HG03520 (cell line): ENCODE results near the gene TYW1.
"Not testable (repeated sequence)": the region's sequence is repeated elsewhere in the genome, so short reads cannot be mapped to it uniquely, and the experiment has no call there.

Experiments
- ATAC-seq: cut with Tn5 transposase; IDR thresholded peaks from one replicate; pipeline ENCODE4 v1.9.1; 2021; ENCODE audit warnings: mild to moderate bottlenecking, moderate library complexity; ENCODE audit not compliant: unreplicated experiment

TYW1 gene

DNA sequence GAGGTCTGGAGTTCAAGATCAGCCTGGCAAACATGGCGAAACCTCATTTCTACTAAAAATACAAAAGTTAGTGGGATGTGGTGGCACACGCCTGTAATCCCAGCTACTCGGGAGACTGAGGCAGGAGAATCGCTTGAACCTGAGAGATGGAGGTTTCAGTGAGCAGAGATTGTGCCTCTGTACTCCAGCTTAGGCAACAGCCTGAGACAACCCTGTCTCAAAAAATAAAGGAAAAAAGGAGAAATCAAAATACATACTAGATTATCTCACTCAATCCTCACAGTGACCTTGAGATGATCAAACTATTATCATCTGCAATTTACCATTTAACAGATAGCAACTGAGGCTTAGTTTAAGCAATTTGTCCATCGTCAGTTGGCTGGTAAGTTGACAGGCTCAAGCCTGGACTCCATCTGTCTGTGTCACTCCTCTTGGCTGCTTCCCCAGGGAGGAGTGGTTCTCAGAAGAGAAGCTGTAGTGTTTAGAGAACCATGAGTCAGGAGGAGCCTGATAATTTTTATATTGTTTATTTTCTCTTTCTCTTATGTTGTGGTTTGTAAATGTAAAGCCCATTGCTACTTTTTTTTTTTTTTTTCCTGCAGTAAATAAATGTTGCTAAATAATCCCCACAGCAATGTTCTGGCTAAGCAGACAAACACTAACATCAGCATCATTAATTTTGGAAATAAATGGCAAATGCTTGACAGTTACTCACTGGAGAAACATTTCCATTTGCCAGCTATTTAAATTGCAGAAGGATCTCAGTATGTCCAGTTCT, 46.3 kb downstream of the TYW1 start:
- not testable (repeated sequence) for ATAC-seq

DNA sequence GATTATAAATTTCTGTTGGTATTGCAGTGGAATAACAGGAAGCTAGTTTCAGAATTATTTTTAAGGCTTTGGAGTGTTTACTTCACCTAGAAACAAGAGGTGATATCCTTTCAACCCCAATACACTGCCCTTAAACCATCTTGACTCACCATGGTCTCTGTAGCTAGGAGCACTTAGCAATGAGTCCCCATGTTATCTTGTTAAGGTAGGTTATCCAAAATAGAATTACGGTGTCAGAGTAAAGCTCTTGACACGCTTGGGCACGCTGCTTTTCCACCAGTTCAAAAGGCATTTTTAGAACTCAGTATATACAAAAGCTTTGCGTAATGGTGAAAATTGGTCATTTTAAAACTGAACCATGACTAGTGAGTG, 46.9 kb downstream of the TYW1 start:
- not testable (repeated sequence) for ATAC-seq

DNA sequence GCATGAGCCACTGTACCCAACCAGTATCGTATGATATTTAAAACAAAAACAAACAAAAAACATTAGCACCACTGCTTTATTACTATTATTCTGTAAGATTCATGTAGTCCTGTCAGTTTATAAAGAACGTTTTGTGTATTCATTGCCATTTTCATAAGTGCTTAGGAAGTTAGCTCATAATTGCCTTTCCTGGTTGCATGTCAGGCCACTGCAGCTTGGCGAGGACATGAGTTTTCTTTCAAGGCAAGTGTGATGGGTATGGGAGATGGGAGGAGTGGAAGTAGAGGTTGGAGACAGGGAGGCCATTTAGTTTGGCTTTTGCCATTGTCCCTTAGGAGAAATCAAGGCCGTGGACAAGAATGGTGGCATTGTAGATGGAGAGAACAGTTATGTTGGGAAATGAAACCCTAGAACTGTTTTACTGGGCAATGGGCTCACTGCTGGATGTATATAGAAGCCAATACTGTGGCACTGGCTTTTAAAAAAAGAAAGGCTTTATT, 48.9 kb downstream of the TYW1 start:
- ATAC-seq, result no peak

DNA sequence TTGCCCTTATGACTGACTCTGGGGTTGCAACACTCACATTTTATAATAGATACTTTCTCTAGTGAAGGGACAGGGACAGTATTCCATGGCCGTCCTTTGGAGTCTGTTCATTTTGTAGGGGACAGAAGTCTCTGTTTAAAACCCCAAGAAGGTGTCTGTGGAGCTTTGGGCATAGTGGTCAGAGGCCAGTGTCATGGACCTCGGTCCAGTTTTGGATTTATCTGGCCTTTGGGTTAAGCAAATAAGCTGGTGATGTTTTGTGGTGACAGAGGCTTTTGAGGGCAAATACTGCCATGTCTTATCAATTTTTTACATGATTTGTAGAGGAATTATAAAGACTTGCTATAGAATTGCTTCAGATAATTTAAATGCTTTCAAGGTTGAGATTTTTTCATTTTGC, 50.2 kb downstream of the TYW1 start:
- ATAC-seq, result not testable (repeated sequence)

DNA sequence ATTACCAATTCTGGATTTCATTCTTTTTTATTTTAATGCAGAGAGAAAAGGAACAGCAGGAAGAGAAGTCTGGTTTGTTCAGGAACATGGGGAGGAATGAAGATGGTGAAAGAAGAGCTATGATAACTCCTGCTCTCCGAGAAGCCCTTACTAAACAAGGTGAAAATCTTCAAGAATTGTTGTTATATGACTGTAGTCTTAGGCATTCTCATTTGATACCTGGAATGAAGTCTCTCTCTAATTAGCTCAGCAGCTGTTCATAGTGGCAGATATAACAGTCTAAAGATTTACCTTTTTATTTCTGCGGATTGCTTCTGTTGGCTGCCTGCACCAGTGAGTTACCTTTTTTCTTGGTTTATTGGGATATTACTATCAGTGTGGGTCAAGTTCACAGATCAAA, 53.3 kb downstream of the TYW1 start:
- not testable (repeated sequence) for ATAC-seq

DNA sequence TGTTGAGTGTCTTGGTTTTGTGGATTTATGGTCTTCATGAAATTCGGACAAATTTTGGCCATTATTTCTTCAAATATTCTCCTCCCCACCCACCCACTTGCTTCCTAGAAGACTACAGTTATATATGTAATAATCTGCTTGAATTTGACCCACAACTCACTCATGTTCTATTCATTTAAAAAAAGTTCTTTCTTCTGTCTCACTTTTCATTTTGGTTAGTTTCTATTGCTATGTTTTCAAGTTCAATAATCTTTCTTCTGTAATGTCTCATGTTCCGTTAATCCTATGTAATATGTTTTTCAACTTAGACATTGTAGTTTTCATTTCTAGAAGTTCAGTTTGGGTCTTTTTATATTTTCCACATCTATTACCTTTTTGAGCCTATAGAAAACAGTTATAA, 55.5 kb downstream of the TYW1 start:
- ATAC-seq, result not testable (repeated sequence)

DNA sequence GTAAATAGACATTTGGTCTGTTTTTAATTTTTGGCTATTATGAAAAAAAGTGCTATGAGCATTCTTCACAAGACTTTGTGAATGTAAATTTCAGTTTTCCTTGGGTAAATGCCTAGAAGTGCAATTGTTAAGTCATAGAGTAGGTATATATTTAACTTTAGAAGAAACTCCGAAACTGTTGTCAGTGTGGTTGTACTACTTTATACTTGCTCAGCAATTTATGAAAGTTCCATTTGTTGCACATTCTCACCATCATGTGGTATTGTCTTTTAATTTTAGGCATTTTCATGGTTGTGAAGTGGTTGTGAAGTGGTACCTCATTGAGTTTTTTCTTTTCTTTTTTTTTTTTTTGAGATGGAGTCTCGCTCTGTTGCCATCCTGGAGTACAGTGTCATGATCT, 60.0 kb downstream of the TYW1 start:
- ATAC-seq, result no peak

DNA sequence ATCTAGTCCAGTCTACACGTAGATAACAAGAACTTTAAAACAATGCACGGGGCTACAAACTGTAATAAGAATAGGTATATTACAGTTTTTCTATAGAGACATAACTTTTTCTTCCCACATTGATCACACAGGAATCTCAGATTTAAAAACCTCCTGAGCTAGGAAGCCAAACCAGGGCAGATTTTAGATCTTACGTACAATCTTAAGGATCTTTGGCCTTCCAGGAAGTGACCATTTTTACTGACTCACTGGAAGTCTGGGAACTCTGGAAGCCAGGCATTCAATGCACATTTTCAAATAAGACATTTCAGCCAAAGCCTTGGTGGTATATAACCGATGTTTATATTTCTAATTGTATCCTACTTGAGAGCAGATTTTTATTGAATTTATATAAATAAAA, 64.7 kb downstream of the TYW1 start:
- not testable (repeated sequence) for ATAC-seq

DNA sequence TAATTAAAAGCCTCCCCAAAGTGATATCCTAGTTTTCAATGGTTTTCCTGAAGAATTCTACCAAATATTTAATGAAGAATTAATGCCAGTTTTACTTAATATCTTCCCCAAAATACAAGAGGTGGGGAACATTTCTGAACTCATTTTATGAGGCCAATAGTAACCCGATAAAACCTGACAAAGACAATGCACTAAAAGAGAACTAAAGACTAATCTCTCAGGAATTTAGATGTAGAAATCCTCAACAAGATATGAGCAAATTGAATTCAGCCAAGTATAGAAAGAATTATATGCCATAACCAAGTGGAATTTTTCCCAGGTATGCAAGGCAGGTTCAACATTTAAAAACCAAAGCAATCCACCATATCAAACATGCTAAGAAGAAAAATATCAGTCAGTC, 66.2 kb downstream of the TYW1 start:
- not testable (repeated sequence) for ATAC-seq

DNA sequence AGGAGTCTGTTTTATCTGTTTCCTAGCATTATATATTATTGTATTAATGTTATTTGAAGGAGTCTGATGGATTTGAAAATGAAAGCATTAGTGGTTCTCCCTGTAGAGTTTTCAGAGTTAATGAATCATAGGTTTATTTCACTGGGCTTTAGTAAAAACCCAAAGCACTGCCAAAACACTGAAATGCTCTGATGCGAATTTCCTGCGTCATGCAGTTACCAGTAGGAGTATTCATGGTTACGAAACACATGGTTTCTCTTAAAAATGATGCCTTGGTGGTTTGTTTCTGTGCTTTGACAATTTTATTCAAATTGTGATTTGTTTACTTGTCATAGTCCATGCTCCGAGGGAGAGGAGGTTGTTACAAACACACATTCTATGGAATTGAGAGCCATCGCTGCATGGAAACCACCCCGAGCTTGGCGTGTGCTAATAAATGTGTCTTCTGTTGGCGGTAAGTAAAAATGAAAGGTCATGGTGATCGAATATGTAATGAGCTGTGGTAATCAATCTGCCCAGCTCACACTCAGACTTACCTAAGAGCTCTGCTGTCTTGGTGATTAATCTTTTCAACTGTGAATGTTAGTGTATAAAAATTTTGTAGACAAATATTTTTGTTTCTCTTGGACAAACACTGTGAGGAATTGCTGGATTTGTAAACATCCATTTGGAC, 70.5 kb downstream of the TYW1 start:
- ATAC-seq, result not testable (repeated sequence)

DNA sequence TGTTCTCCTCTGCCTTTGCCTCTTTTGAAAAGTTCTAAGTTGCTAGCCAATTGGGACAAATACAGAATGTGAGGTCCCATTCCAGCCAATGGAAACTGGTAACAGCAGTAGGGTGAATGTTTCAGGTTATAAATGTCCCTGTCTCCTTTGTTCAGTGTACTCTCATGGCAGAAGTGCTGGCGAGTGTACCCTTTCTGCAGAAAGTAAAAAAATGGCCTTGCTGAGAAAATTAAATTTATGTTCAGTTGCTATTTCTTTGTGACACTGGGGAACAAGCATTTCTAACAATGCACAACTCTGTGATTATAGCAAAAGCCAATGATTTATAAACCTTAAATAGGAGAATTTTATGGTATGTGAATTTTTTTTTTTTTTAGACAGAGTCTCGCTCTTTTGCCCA, 79.5 kb downstream of the TYW1 start:
- ATAC-seq, result not testable (repeated sequence)

DNA sequence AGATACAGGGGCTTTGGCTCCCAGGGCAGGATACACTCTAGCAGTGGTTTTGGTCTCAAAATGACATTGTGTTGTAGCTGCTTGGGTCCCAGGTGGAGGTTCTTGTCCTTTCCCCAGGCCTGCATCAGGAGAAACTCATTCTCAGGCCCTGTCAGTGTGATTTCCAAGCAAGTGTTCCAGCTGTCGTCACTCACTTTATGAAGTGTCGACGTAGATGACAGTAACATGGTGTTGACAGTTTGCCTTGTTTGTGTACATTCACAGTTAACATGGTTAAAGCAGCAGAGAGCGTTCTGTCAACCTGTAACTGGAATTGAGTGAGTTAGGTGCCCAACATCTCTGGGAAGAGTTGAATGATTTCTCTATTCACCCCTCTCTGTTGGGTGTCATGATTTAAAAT, 86.2 kb downstream of the TYW1 start:
- not testable (repeated sequence) for ATAC-seq

DNA sequence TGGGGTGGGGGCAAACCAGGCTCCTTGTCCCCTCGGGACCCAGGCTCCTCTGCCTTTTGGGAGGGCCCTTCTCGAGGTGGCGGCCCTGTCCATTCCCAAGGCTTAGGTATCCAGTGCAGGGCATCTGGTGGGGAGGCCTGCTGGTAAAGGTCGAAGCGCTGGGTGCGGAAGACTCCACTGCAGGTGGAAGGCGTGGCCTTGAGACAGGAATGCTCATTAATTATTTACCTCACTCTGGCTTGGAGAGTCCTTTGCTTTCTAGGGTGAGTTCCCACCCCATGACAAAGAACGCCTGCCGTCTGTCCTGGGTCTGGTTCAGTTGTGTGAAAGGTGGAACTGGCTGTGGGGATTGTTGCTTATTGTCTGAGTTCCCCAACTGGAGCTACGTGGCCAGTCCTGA, 92.6 kb downstream of the TYW1 start:
- ATAC-seq, result not testable (repeated sequence)

DNA sequence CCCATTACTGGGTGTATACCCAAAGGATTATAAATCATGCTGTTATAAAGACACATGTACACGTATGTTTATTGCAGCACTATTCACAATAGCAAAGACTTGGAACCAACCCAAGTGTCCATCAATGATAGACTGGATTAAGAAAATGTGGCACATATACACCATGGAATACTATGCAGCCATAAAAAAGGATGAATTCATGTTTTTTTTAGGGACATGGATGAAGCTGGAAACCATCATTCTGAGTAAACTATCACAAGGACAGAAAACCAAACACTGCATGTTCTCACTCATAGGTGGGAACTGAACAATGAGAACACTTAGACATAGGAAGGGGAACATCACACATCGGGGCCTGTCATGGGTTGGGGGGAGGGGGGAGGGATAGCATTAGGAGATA, 94.4 kb downstream of the TYW1 start:
- ATAC-seq, result not testable (repeated sequence)

DNA sequence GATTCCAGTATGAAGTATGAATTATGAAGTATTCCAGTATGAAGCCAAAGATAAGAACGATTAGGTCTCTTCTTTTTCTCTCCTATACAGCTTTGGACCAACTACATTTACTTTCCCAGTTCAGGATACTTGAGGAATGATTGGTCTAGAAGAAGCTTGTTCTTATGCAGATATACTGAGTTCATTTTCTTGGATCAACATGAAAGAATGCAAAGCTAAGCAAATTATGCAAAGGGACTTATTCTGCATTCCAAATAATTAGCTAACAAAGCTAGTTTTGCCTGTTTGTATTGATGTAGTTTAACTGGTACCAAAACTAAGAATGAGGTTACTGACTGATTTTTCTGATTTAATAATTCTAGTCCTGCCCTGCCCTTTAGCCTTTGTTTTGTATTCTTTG, 101.4 kb downstream of the TYW1 start:
- ATAC-seq, result not testable (repeated sequence)

DNA sequence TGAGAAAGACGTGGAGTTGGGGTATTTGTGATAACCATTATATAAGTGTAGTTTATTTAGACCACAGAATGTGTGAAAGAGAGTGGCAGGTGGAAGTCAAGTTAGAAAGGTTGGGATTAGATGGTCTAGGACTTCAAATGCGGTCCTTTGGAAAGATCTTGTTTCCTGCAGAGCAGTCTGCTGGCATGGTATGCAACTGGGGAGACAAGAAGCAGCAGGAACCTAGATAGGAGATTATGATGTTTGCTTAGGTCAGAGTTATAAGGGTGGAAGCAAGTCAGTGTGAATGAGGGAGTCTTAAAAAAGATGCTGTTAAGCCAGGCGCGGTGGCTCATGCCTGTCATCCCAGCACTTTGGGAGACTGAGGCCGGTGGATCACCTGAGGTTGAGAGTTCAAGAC, 102.8 kb downstream of the TYW1 start:
- ATAC-seq, result not testable (repeated sequence)

DNA sequence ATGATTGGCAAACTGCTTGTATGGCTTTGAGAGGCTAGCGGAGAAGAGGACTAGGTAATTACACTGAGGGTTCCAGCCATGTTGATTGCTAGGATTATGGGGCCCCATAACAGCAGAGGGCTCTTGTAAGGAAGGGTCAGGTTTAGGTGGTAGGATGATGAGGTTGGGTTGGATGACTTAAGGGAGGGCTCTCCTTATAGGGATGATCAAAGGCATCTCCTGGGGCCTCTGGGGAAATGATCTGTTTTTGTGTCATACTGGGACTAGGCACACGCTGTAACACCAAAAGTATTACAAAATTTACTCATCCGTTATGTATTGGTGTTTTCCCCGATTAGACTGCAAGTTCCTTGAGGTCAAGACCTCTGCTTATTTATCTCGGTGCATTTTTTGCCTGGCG, 103.4 kb downstream of the TYW1 start:
- not testable (repeated sequence) for ATAC-seq

DNA sequence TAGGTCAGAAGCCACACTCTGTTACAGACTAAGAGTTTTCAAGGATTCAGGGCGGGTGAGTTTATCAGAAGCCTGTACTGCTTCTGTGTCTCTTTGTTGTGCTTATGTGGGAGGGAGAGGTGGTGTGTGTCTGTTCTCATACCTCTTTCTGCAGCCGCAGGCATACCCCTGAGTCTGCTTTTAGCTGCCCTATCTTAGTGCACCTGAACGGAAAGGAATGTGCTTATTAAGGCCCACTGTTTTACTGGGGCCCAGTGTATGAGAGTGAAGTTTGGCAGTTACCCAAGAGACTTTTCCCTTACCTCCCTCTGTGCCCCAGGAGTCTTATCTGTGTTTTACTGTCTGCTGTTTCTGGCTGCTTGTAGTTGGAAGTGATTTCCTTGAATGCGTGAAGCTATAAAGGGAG, 104.3 kb downstream of the TYW1 start:
- no peak for ATAC-seq

DNA sequence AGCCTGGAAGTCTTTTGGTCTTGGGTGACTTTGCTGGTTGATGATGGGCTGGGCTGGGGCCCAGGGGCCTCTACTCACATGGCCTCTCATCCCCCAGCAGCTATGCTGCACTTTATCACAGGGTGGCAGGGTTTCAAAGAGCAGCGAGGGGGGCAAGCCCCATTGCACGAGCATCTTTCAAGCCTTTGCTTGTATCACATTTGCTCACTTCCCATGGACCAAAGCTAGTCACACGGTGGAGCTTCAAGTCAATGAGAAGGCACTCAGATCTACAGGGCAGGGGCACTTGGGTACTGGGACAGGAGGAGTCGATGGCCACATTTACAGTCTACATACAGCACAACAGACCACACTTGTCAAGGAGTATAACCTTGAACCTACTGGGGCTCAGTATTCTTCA, 108.3 kb downstream of the TYW1 start:
- not testable (repeated sequence) for ATAC-seq

DNA sequence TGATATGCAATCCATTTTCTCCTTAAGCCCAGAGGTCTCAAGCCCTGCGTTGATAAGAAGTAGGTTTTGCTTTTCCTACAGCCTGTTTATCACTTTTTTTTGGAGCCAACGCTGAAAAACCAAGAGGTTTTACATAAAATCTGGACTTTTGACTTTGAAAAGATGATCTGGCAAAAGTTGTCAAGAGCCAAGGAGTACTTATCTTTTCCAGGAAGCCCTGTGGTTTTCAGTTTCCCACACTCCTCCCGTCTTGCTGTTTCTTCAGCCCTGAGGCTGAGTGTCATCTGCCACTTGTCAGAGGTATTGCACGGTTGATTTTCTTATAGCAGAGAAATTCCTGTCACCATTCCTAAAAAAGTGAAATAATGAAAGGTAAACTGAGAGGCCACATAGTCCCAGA, 108.7 kb downstream of the TYW1 start:
- ATAC-seq, result no peak

DNA sequence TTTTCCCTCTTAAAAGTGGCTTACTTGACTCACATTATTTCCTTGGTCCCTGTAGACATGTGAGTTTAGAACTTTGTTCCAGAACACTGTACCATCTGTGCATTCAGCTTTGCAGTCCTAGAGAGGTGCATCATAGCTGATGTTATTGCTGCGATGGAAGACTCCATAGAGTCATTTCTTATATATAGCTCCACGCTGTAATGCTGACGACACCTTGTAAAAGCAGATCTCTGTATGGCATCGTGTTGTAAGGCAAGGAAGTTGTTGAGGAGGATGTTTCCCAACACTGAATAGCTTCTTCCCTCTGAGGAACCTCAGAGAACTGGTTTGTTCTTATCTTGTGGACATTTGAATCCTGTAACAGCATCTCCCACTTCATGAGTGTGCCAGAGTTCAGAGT, 109.6 kb downstream of the TYW1 start:
- not testable (repeated sequence) for ATAC-seq

DNA sequence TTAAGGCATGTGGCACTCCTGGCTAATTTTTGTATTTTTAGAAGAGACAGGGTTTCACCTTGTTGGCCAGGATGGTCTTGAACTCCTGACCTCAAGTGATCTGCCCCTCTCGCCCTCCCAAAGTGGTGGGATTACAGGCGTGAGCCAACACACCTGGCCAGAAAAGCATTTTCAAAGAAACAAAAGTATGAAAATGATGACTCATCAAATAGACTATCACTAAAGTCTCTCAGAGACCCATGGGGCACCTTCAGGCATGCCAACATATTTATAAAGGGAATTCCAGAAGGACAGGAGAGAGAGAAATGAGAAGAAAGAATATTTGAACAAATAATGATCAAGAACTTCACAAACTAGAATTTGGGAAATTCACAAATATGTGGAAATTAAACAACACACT, 114.7 kb downstream of the TYW1 start:
- not testable (repeated sequence) for ATAC-seq
